Bone marrow (tissue), 2 donors: Measurements from ENCODE around the gene KRT24.
"Not testable (repeated sequence)": the region's sequence is repeated elsewhere in the genome, so short reads cannot be mapped to it uniquely, and the experiment has no call there.

ENCODE experiments used
- DNase-seq, 2 donors: peaks; one replicate each; lab custom pipeline; 2025; lab: John Stamatoyannopoulos, UW

The KRT24 gene

DNA sequence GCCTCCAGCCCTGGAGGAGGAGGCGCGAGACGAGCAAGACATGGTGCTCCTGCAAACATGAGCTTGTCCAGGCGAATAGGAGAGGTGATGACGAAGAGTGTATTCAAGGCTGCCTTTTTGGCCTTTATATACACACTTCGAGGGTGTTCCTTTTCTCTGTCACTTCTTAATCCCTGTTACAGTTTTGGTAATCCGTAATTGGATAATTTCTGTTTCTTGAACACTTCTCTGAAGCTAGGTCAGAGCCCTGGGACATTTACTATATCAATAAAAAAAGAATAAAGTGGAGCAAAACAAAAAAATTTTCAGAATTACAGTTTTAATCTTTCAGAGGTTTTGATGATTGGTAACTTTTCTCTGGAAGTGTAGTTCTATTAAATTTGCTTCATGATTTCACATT is at the start of gene KRT24:
Gene KRT24, minus strand, starts transcription at position 101 of the 400 bp plus-strand sequence. Its CDS starts 59 bp downstream, at position 42.
- DNase-seq: no peak

GRCh38 chr17:40751065-40751464 is 47.5 kb upstream of the KRT24 start:
- DNase-seq: no peak

DNA sequence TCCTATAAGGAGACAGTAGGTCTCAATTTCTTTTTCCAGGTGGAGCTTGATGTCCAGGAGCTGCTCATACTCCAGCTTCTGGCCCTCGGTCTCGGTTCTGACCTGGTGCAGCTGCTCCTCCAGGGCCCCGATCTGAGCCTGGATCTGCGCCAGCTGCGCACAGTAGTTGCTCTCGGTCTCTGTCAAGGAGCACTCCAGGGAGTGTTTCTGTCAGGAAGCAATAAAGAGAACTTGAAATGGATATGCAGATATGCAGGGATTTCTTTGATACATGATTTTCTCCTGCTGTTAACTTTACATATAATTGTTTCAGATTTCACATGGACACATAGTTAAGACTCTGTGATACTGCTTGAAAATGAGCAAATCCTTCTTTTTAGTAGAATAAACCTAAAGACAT is 46.8 kb upstream of the KRT24 start:
- DNase-seq: no peak

- not testable (repeated sequence) for DNase-seq
Observed at GRCh38 chr17:40748666-40749065, 45.1 kb upstream of the KRT24 start.

- DNase-seq: no peak
Observed at GRCh38 chr17:40738553-40738952, 35.0 kb upstream of the KRT24 start.

DNA sequence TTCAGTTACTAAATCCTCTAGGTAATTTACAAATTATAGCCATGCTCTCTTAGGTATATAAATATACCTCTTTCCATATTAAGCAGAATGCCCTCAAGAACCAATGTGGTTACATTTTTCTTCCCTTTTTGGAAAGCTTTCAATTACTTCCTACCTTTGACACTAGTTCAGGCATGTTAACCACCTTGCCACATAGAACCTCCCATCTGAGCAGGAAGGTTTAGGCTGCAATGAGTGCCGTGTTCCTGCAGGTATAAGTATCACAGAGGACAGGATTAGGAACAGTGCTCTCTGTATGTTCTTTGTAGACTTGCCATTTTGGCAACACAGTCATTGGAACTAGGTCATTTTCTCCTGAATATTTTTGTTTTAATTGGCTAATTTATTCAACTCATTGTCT is 31.5 kb upstream of the KRT24 start:
- no peak for DNase-seq

- no peak for DNase-seq
Observed at GRCh38 chr17:40734018-40734417, 30.5 kb upstream of the KRT24 start.

GRCh38 chr17:40730970-40731369 is 27.4 kb upstream of the KRT24 start:
- DNase-seq: no peak

GRCh38 chr17:40727447-40728231 is 24.1 kb upstream of the KRT24 start:
- no peak for DNase-seq

- no peak for DNase-seq
Observed at GRCh38 chr17:40726919-40727318, 23.4 kb upstream of the KRT24 start.

- DNase-seq: no peak
Observed at GRCh38 chr17:40724656-40725055, 21.1 kb upstream of the KRT24 start.

- no peak for DNase-seq
Observed at GRCh38 chr17:40722241-40722640, 18.7 kb upstream of the KRT24 start.

DNA sequence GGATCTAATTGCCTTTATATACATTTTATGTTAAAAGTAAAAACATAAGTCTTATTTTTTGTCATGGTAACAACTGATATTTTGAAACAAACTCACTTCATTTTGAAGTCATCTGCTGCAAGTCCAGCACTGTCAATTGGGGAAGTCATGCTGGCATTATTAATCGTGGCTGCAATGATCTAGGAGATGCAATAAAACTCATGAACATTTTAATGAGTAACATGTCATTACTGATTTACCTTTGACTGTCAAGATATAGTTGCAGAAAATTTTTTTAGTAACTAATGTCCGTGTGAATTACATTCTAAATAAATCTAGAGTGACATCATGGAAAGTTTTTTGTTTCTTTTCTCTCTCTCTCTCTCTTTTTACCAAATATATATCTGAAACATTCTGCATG is 17.3 kb upstream of the KRT24 start:
- DNase-seq: no peak

GRCh38 chr17:40718930-40719329 is 15.4 kb upstream of the KRT24 start:
- DNase-seq: no peak

- DNase-seq: no peak
Observed at GRCh38 chr17:40717776-40718175, 14.2 kb upstream of the KRT24 start.

DNA sequence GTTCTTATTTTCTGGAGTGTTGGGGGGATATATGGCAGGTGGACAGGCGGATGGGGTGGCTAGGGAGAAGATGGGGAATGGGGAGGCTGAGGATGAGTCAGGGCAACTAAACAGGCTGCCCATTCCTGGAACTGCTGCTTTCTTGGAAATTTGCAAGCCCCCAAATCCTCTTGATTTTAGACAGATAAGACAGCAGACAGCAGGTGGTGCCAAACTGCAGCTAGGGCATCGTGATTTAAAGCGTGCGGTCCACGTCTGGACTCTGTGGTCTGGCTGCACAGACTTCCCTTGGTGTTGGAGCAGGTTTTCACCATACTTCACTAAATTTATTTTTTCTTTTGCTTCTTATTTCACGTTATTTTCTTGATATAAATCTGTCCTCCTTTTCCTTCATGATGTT is 10.9 kb upstream of the KRT24 start:
- DNase-seq: no peak

- DNase-seq: no peak
Observed at GRCh38 chr17:40707745-40708144, 4.2 kb upstream of the KRT24 start.

- DNase-seq: no peak
Observed at GRCh38 chr17:40705584-40705983, 2.0 kb upstream of the KRT24 start.

- DNase-seq: no peak
Observed at GRCh38 chr17:40702271-40702670, 1.3 kb downstream of the KRT24 start.

- no peak for DNase-seq
Observed at GRCh38 chr17:40699853-40700252, 3.7 kb downstream of the KRT24 start.

DNA sequence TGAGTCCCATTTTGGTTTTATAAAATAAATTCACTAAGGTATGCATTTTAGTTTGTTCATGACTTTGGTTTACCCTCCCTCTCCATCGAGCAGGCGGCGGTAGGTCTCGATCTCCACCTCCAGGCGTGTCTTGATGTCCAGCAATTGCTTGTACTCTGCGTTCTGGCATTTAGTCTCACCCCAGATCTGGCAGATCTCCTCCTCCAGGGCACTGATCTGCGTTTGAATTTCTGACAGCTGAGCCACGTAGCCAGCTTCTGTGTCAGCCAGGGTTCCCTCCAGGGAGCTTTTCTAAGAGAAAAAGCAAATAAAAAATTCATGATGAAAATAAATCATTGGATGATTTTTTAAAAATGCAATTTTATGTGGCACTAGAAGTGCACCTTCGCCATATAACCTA is 4.2 kb downstream of the KRT24 start:
- no peak for DNase-seq

GRCh38 chr17:40697297-40697696 is 6.3 kb downstream of the KRT24 start:
- no peak for DNase-seq

DNA sequence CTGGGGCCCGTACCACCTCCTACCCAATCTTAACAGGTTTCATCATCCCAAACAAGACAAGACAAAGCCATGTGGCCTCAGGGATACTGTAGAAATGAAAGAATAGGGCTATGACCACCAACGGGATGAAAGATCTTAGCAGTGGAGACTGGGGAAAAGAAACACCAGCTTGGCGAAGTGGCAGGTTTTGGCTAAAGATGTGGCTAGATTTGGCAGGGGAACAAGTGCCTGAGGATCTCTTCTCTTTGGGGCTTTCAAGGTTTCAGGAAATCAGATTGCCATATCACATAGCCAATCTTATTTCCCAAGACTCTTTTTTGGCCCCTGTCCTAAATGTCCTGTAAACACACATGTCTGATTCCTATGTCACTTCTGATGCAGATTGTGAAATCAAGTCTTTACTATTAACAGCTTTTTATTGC is 6.9 kb downstream of the KRT24 start:
- DNase-seq: no peak

DNA sequence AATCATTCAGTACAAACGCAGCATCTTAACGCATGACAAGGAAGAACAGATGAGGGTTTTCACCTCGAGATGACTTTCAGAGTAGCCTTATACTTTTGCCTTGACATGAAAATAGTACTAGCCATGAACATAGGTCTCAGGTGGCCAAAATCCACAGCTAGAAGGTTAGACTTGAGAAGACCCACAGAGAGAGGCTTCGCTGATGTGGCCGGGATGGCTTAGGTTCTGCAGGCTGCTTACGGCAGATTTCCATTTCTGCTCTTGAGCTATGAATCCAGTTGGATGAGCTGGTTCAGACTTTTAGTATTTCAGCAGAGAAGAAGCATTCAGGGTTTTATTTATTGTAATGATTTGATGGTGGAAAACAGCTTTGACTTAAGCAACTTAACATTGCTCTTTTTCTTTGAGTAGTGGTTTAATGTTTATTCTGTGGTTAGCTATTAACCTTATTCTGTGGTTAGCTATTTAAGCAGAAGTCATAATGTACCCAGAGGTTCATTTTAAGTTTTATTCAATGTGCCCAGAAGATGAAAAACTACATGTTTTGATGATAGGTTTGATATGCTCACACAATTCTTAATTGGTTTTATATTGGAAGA is 7.6 kb downstream of the KRT24 start:
- DNase-seq: no peak
